Gastroesophageal sphincter (tissue), 4 donors: ENCODE measurements around the gene APOL1. TPM values are rescaled to one million over a fixed set of nuclear protein-coding genes. Genes with fewer than 3 reads are reported as not detected.
"Not testable (repeated sequence)": the region's sequence is repeated elsewhere in the genome, so short reads cannot be mapped to it uniquely, and the experiment has no call there.

Experiments
- ATAC-seq: fragments of 150-250 bp; one replicate; pipeline ENCODE4 v1.9.1; 2016; ENCODE audit warnings: mild to moderate bottlenecking, moderate library complexity
- H3K27ac ChIP-seq, 4 donors: fragments of 200-600 bp; sonication (generic) in 3 of 4; 1 replicate in 3 of 4; 2 replicates in 1 of 4; pipeline ENCODE4 v1.5.1; 2016 to 2019
- H3K27me3 ChIP-seq: fragments of 200-600 bp; sonication (generic); one replicate; pipeline ENCODE4 v1.5.1; 2019
- H3K36me3 ChIP-seq, 2 donors: fragments of 200-600 bp; sonication (generic); one replicate each; pipeline ENCODE4 v1.5.1; 2019; ENCODE audit warnings: control low read depth in 1 of 2
- H3K4me1 ChIP-seq, 3 donors: fragments of 200-600 bp; sonication (generic); 1 replicate in 2 of 3; 2 replicates in 1 of 3; pipeline ENCODE4 v1.5.1; 2016 to 2019; ENCODE audit warnings: control low read depth in 2 of 3
- H3K4me3 ChIP-seq, 2 donors: fragments of 200-600 bp; sonication (generic); one replicate each; pipeline ENCODE4 v1.5.1; 2019; ENCODE audit warnings: mild to moderate bottlenecking in 1 of 2, moderate library complexity in 1 of 2
- H3K9me3 ChIP-seq, 3 donors: fragments of 200-600 bp; sonication (generic); one replicate each; pipeline ENCODE4 v1.5.1; 2017 to 2019; ENCODE audit warnings: control low read depth in 2 of 3
- EP300 ChIP-seq: sonication (generic); formaldehyde crosslinking; IDR thresholded peaks from one replicate; pipeline ENCODE4 v1.6.1; 2017; ENCODE audit warnings: antibody characterized with exemption, mild to moderate bottlenecking
- POLR2A ChIP-seq, 2 donors: fragments of 450-650 bp; IDR thresholded peaks; one replicate each; pipeline ENCODE4 v1.6.1; 2017; ENCODE audit warnings: antibody characterized with exemption in 2 of 2, mild to moderate bottlenecking in 2 of 2, moderate library complexity in 1 of 2
- POLR2AphosphoS5 ChIP-seq: sonication (generic); formaldehyde crosslinking; IDR thresholded peaks from one replicate; pipeline ENCODE4 v1.6.1; 2017; ENCODE audit warnings: antibody characterized with exemption
- WGBS, 2 donors: methylation state at CpG; one replicate each; pipeline ENCODE4 v1.1.5; 2018; ENCODE audit warnings: low coverage in 1 of 2; 5-methylcytosine and 5-hydroxymethylcytosine counted together
- total RNA-seq, 4 donors: library from RNA; depleted of rRNA; stranded (reverse); fragments of >200 nt; gene quantifications; one replicate each; pipeline ENCODE4 v1.1.0, GENCODE V29; 2016
- TF ChIP-seq, protein P1 (sequence below), 4 experiments: fragments of 200-600 bp in 2 of 4; fragments of 450-650 bp in 2 of 4; sonication (generic) in 1 of 4; IDR thresholded peaks; one replicate each; pipeline ENCODE4 v1.5.1; 2017 to 2019; ENCODE audit warnings: antibody characterized with exemption in 4 of 4, mild to moderate bottlenecking in 2 of 4, moderate library complexity in 2 of 4

Gene APOL1
- total RNA-seq, 4 donors from 2014 or later, result 10.0 to 53.7 (median 26.0) TPM

DNA sequence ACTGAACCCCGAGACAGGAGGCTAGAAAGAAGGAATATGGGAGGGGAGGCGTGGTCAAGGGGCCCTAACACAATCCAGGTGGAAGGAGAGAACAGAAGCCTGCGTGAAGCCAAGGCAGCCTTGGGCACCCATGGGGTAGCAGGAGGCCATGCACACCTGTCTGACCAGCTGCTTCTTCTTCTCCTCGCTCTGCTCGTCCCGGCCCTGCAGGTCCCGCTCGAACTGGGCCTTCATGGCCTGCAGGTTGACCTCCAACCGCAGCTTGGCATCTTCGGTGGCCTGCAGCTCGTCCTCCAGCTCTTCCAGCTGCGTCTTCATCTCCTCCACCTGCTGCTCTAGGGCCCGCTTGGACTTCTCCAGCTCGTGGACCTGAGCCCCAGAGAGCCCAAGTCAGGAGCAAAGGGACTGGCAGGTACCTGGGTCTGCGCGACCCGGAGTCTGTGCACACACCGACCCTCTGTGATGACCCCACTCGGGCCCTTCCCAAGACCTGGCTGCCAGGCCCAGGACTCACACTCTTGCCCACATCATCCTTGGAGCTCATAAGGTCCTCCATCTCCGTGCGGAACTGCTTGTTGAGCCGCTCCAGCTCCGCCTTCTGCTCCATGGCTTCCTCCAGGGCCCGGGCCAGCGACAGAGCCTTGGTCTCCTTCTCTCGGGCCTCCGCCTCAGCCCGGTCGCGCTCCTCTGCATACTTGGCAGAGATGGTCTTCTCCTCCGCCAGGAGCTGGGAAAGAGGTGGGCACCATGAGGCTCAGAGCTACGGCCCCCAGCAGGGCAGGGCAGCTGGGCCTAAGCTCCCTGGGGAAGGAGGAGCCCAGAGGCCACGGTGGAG is 35.9 kb downstream of the APOL1 start:
- peaks cover 0 to 53% (median 5%) of the 10 kb centered on the region in 3 donors for H3K4me1 ChIP-seq
- ATAC-seq, result no peak
- WGBS, 2 donors, result 81 to 88% methylated on average over 13 to 14 of the region's 33 CpGs
- TF ChIP-seq POLR2AphosphoS5, result no peak
- peak overlapping the region in 3 of 4 donors; percentile 29 to 86 (median 62) for H3K27ac ChIP-seq
- H3K9me3 ChIP-seq, result no peaks in the 10 kb centered on the region
- H3K4me3 ChIP-seq, result no peak overlapping the region
- peaks cover 0 to 96% of the 10 kb centered on the region in 2 donors for H3K36me3 ChIP-seq
- no peaks in the 10 kb centered on the region for H3K27me3 ChIP-seq

DNA sequence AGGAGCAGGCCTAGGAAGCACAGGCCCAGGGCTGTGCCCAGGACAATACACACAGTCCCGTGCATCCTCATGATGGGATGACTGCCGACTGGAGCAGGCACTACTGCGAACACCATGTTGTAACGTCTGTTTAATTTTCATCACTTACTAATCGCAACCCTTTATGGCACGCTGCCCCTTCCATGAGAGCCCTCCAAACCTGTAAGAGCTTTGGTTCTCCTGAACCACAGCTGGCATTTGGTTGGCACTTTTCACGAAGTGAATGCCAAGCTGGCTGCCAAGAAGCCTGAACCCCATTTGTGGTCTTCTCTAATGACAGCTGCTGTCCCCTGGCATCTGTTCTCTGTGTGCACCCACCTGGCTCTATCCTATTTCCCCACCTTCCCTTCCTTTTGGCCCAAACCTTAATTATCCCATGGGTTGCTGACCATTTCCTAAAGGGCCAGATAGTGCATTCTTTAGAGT is 36.5 kb downstream of the APOL1 start:
- peak; percentile 28 for TF ChIP-seq POLR2AphosphoS5
- TF ChIP-seq, protein P1, sequence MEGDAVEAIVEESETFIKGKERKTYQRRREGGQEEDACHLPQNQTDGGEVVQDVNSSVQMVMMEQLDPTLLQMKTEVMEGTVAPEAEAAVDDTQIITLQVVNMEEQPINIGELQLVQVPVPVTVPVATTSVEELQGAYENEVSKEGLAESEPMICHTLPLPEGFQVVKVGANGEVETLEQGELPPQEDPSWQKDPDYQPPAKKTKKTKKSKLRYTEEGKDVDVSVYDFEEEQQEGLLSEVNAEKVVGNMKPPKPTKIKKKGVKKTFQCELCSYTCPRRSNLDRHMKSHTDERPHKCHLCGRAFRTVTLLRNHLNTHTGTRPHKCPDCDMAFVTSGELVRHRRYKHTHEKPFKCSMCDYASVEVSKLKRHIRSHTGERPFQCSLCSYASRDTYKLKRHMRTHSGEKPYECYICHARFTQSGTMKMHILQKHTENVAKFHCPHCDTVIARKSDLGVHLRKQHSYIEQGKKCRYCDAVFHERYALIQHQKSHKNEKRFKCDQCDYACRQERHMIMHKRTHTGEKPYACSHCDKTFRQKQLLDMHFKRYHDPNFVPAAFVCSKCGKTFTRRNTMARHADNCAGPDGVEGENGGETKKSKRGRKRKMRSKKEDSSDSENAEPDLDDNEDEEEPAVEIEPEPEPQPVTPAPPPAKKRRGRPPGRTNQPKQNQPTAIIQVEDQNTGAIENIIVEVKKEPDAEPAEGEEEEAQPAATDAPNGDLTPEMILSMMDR (IDR thresholded peaks at IDR 0.05), result no peak
- peaks cover 0 to 52% (median 5%) of the 10 kb centered on the region in 3 donors for H3K4me1 ChIP-seq
- peaks cover 0 to 96% of the 10 kb centered on the region in 2 donors for H3K36me3 ChIP-seq
- 63 to 67% methylated on average over 4 to 5 of the region's 7 CpGs for WGBS, 2 donors
- no peaks in the 10 kb centered on the region for H3K9me3 ChIP-seq
- no peaks in the 10 kb centered on the region for H3K27me3 ChIP-seq
- peak overlapping the region in 3 of 4 donors; percentile 29 to 86 (median 62) for H3K27ac ChIP-seq
- ATAC-seq, result no peak
- H3K4me3 ChIP-seq, result no peak overlapping the region

DNA sequence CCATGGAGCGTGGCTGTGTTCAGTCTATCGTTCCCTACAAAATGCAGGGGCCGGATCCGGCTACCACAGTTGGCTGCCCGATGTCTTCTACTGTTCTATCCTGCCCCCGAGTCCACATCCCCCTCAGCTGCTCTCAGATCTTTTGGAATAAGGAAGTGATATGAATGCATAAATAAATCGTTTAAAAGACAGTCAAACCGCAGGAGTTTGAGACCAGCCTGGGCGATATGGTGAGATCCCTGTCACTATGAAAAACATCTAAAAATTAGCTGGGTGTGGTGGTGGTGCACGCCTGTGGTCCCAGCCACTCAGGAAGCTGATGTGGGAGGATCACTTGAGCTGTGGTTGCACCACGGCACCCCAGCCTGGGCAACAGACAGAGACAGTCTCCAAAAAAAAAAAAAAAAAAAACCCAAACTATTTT is 37.0 kb downstream of the APOL1 start:
- not testable (repeated sequence) for H3K9me3 ChIP-seq, H3K4me3 ChIP-seq, H3K27me3 ChIP-seq, ATAC-seq
- H3K27ac ChIP-seq, result peak overlapping the region in 3 of 4 donors; percentile 29 to 86 (median 62)
- 73 to 100% methylated on average over 2 to 6 of the region's 11 CpGs for WGBS, 2 donors
- H3K36me3 ChIP-seq, result peaks cover 4 to 96% of the 10 kb centered on the region in 2 donors
- H3K4me1 ChIP-seq, result peaks cover 0 to 47% (median 5%) of the 10 kb centered on the region in 3 donors

DNA sequence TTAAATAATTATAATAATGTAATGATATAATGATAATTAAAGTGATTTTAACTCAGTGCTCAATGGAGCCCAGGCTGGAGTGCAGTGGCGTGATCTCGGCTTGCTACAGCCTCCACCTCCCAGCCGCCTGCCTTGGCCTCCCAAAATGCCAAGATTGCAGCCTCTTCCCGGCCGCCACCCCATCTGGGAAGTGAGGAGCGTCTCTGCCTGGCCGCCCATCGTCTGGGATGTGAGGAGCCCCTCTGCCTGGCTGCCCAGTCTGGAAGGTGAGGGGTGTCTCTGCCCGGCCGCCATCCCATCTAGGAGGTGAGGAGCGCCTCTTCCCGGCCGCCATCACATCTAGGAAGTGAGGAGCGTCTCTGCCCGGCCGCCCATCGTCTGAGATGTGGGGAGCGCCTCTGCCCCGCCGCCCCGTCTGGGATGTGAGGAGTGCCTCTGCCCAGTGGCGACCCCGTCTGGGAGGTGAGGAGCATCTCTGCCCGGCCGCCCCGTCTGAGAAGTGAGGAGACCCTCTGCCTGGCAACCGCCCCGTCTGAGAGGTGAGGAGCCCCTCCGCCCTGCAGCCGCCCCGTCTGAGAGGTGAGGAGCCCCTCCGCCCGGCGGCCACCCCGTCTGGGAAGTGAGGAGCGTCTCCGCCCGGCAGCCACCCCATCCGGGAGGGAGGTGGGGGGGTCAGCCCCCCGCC is 37.6 kb downstream of the APOL1 start:
- not testable (repeated sequence) for H3K9me3 ChIP-seq, H3K27me3 ChIP-seq, ATAC-seq, H3K4me3 ChIP-seq
- H3K27ac ChIP-seq, result peak overlapping the region in 1 of 4 donors; percentile 29
- peaks cover 0 to 41% (median 5%) of the 10 kb centered on the region in 3 donors for H3K4me1 ChIP-seq
- WGBS, 2 donors, result no CpG with 5 or more reads among the region's 40 CpGs
- H3K36me3 ChIP-seq, result peaks cover 5 to 96% of the 10 kb centered on the region in 2 donors

DNA sequence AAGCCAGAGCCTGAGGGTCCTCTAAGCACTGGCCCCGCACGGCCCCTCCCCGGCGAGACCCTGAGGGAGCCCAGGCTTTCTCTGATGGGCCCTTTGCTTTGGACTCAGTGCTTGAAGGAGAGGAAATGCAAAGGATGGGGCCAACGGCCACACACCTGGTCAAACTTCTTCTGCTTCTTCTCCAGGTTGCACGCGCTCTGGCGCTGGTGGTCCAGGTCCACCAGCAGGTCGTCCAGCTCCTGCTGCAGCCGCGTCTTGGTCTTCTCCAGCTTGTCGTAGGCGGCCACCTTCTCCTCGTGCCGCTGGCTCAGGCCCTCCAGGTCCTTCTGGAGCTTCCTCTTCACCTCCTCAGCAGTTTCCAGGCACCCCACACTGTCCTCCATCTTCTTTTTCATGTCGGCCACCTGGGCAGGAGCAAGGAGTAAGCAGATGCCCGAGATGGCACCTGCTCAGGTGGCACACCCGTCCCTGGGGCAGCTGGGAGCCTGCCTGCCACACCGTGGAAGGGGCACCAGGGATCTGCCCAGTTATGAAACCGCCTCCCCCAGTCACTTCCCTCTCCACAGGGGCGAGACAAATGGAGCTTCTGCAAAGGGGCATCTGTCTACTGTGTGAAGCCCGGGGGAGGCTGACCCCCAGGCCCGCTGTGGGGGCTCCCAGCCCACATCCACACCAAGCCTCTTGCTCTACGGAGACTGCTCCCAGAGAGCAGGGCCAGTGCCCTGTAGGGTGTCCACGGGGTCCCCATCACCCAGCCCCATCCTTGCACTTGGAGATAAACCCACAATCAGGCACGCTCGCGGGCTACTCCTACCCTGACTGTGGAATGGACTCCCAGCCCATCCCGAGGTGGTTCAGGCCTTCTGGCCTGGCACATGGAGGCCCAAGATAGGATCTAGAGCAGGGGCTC is 39.2 kb downstream of the APOL1 start:
- WGBS, 2 donors, result 79 to 84% methylated on average over 12 to 15 of the region's 29 CpGs
- TF ChIP-seq, protein P1 (IDR thresholded peaks at IDR 0.05), result no peak
- no peak for TF ChIP-seq EP300
- no peak for TF ChIP-seq POLR2A (IDR thresholded peaks at IDR 0.05)
- no peak for TF ChIP-seq POLR2AphosphoS5
- H3K4me1 ChIP-seq, result peaks cover 0 to 25% (median 0%) of the 10 kb centered on the region in 3 donors
- H3K27me3 ChIP-seq, result no peaks in the 10 kb centered on the region
- peaks cover 5 to 96% of the 10 kb centered on the region in 2 donors for H3K36me3 ChIP-seq
- H3K9me3 ChIP-seq, result no peaks in the 10 kb centered on the region
- no peak for ATAC-seq
- no peak overlapping the region for H3K4me3 ChIP-seq
- peak overlapping the region in 3 of 4 donors; percentile 39 to 53 (median 40) for H3K27ac ChIP-seq
